HL-60 (cell line): Measurements from ENCODE around the gene PKDCC.

ENCODE experiments used
- CTCF ChIP-seq: IDR thresholded peaks from one replicate; pipeline ENCODE4 v1.5.1; 2011; ENCODE audit warnings: low read length, control low read depth, inconsistent platforms; ENCODE audit not compliant: insufficient read depth
- GABPA ChIP-seq: IDR thresholded peaks from 2 replicates; pipeline ENCODE4 v1.6.1; 2012; ENCODE audit warnings: low read depth
- POLR2AphosphoS5 ChIP-seq: IDR thresholded peaks from 2 replicates; pipeline ENCODE4 v1.6.1; 2012; ENCODE audit warnings: low read depth
- REST ChIP-seq: IDR thresholded peaks from 2 replicates; pipeline ENCODE4 v1.6.1; 2012; ENCODE audit warnings: low read depth; ENCODE audit not compliant: insufficient replicate concordance
- SPI1 ChIP-seq: IDR thresholded peaks from 2 replicates; pipeline ENCODE4 v1.6.1; 2012; ENCODE audit warnings: low read depth, mild to moderate bottlenecking, borderline replicate concordance

GRCh38 chr2:42100683-42101205 is 52.9 kb downstream of the PKDCC start:
- TF ChIP-seq CTCF (no peak), POLR2AphosphoS5 (no peak), REST (no peak), SPI1 (no peak), GABPA (no peak)
